Karpas-422 (cell line): ENCODE measurements around the gene BIRC7. TPM values are rescaled to one million over a fixed set of nuclear protein-coding genes. Genes with fewer than 3 reads are reported as not detected.

Experiments used
- DNase-seq: peaks from one replicate; pipeline ENCODE4 v3.0.0-alpha.2; 2015
- H2AFZ ChIP-seq: fragments of 200-600 bp; sonication (generic); 2 replicates; pipeline ENCODE4 v1.6.1; 2014; ENCODE audit warnings: antibody characterized with exemption, low read length, mixed read lengths
- H3K27ac ChIP-seq: fragments of 200-600 bp; sonication (generic); 2 replicates; pipeline ENCODE4 v1.5.1; 2014; ENCODE audit warnings: mild to moderate bottlenecking, low read length, moderate library complexity
- H3K27me3 ChIP-seq: fragments of 200-600 bp; sonication (generic); 2 replicates; pipeline ENCODE4 v1.6.1; 2014; ENCODE audit warnings: low read length, mixed read lengths
- H3K36me3 ChIP-seq: fragments of 200-600 bp; sonication (generic); 2 replicates; pipeline ENCODE4 v1.6.1; 2014; ENCODE audit warnings: low read length, mixed read lengths; ENCODE audit not compliant: insufficient read depth
- H3K4me1 ChIP-seq: fragments of 200-600 bp; sonication (generic); 2 replicates; pipeline ENCODE4 v1.6.1; 2014; ENCODE audit warnings: mild to moderate bottlenecking, low read length, mixed read lengths
- H3K4me2 ChIP-seq: fragments of 200-600 bp; sonication (generic); 2 replicates; pipeline ENCODE4 v1.6.1; 2014; ENCODE audit warnings: low read length, low read depth, mild to moderate bottlenecking; ENCODE audit not compliant: poor library complexity, severe bottlenecking
- H3K4me3 ChIP-seq: fragments of 200-600 bp; sonication (generic); 2 replicates; pipeline ENCODE4 v1.5.1; 2014; ENCODE audit warnings: mild to moderate bottlenecking, antibody characterized with exemption, low read length, mixed read lengths
- H3K79me2 ChIP-seq: fragments of 200-600 bp; sonication (generic); 2 replicates; pipeline ENCODE4 v1.6.1; 2014; ENCODE audit warnings: mild to moderate bottlenecking, low read length, mixed read lengths
- H3K9ac ChIP-seq: fragments of 200-600 bp; sonication (generic); 2 replicates; pipeline ENCODE4 v1.6.0; 2014; ENCODE audit warnings: low read length
- H3K9me2 ChIP-seq: fragments of 200-600 bp; sonication (generic), shearing (Covaris generic); replicated peaks from 2 replicates; pipeline ENCODE4 v1.6.0; 2014; ENCODE audit warnings: mild to moderate bottlenecking, low read length, moderate library complexity; ENCODE audit not compliant: insufficient read depth
- H3K9me3 ChIP-seq: fragments of 300-700, 200-600 bp; sonication (generic); 2 replicates; pipeline ENCODE4 v1.6.1; 2014; ENCODE audit warnings: low read length, mixed read lengths
- H4K20me1 ChIP-seq: fragments of 200-600 bp; sonication (generic); 2 replicates; pipeline ENCODE4 v1.6.1; 2014; ENCODE audit warnings: mild to moderate bottlenecking, antibody characterized with exemption, low read length, low read depth; ENCODE audit not compliant: insufficient read depth
- total RNA-seq: library from RNA; depleted of rRNA; stranded (reverse); fragments of >200 nt; shearing (Covaris generic); gene quantifications from 2 replicates; pipeline ENCODE4 v1.2.3, GENCODE V29; 2014; ENCODE audit warnings: low replicate concordance

Gene BIRC7
- total RNA-seq, 1 experiment from 2014 or later: 10.7 TPM

- Histone ChIP-seq H3K36me3 (no peaks in the 10 kb centered on the region), H3K27ac (peak overlapping the region; percentile 29; the same call in 1 of the 2 replicates), H2AFZ (0 out of 2 replicates have a peak overlapping the region, but pooled peaks have one; percentile 56), H3K27me3 (no peaks in the 10 kb centered on the region), H3K9me2 (no peaks in the 10 kb centered on the region), H3K79me2 (peaks cover 37% of the 10 kb centered on the region), H3K9ac (peak overlapping the region; percentile 87), H3K4me2 (peak overlapping the region; percentile 88), H3K4me3 (peak overlapping the region; percentile 93), H3K4me1 (peaks cover 16% of the 10 kb centered on the region), H4K20me1 (peaks cover 9% of the 10 kb centered on the region), H3K9me3 (no peaks in the 10 kb centered on the region)
- DNase-seq: peak; percentile 48
Measured at GRCh38 chr20:63273059-63273579, 37.4 kb downstream of the BIRC7 start.

GRCh38 chr20:63273635-63274380, 38.1 kb downstream of the BIRC7 start:
- Histone ChIP-seq H2AFZ (no peak overlapping the region), H3K4me3 (peak overlapping the region; percentile 93), H3K27ac (peak overlapping the region; percentile 29; the same call in 1 of the 2 replicates), H3K4me1 (peaks cover 16% of the 10 kb centered on the region), H3K9ac (peak overlapping the region; percentile 87), H3K9me3 (no peaks in the 10 kb centered on the region), H3K36me3 (no peaks in the 10 kb centered on the region), H3K9me2 (no peaks in the 10 kb centered on the region), H3K27me3 (no peaks in the 10 kb centered on the region), H3K4me2 (peak overlapping the region; percentile 88), H4K20me1 (peaks cover 9% of the 10 kb centered on the region), H3K79me2 (peaks cover 37% of the 10 kb centered on the region)
- DNase-seq: no peak

- Histone ChIP-seq H3K9me2 (no peaks in the 10 kb centered on the region), H4K20me1 (peaks cover 9% of the 10 kb centered on the region), H3K9ac (0 out of 2 replicates have a peak overlapping the region, but pooled peaks have one; percentile 36), H3K4me3 (peak overlapping the region; percentile 21; the same call in 1 of the 2 replicates), H2AFZ (no peak overlapping the region), H3K79me2 (peaks cover 37% of the 10 kb centered on the region), H3K4me2 (peak overlapping the region; percentile 42), H3K27me3 (no peaks in the 10 kb centered on the region), H3K36me3 (no peaks in the 10 kb centered on the region), H3K9me3 (no peaks in the 10 kb centered on the region), H3K27ac (no peak overlapping the region), H3K4me1 (peaks cover 16% of the 10 kb centered on the region)
- no peak for DNase-seq
Measured at GRCh38 chr20:63274381-63275228, 38.9 kb downstream of the BIRC7 start.

GRCh38 chr20:63275825-63276224, 40.1 kb downstream of the BIRC7 start:
- Histone ChIP-seq H3K9ac (no peak overlapping the region), H3K9me2 (no peaks in the 10 kb centered on the region), H3K4me3 (no peak overlapping the region), H3K9me3 (no peaks in the 10 kb centered on the region), H3K36me3 (no peaks in the 10 kb centered on the region), H3K79me2 (peaks cover 37% of the 10 kb centered on the region), H2AFZ (no peak overlapping the region), H3K4me1 (peaks cover 16% of the 10 kb centered on the region), H3K4me2 (no peak overlapping the region), H3K27me3 (no peaks in the 10 kb centered on the region), H4K20me1 (peaks cover 9% of the 10 kb centered on the region), H3K27ac (no peak overlapping the region)
- no peak for DNase-seq

- no peak overlapping the region for H2AFZ ChIP-seq
- peaks cover 37% of the 10 kb centered on the region for H3K79me2 ChIP-seq
- no peak overlapping the region for H3K27ac ChIP-seq
- H3K36me3 ChIP-seq: no peaks in the 10 kb centered on the region
- H3K9me3 ChIP-seq: no peaks in the 10 kb centered on the region
- no peak overlapping the region for H3K4me2 ChIP-seq
- H3K27me3 ChIP-seq: no peaks in the 10 kb centered on the region
- peaks cover 9% of the 10 kb centered on the region for H4K20me1 ChIP-seq
- peaks cover 12% of the 10 kb centered on the region for H3K4me1 ChIP-seq
- no peak overlapping the region for H3K4me3 ChIP-seq
- no peak for DNase-seq
- no peaks in the 10 kb centered on the region for H3K9me2 ChIP-seq
- no peak overlapping the region for H3K9ac ChIP-seq
Measured at GRCh38 chr20:63276956-63277355, 41.3 kb downstream of the BIRC7 start.

GRCh38 chr20:63277466-63278272, 42.0 kb downstream of the BIRC7 start:
- Histone ChIP-seq H3K4me1 (peaks cover 10% of the 10 kb centered on the region), H3K9ac (no peak overlapping the region), H3K27ac (no peak overlapping the region), H4K20me1 (peaks cover 9% of the 10 kb centered on the region), H3K79me2 (peaks cover 37% of the 10 kb centered on the region), H3K9me2 (no peaks in the 10 kb centered on the region), H2AFZ (no peak overlapping the region), H3K4me2 (no peak overlapping the region), H3K27me3 (no peaks in the 10 kb centered on the region), H3K9me3 (no peaks in the 10 kb centered on the region), H3K4me3 (no peak overlapping the region), H3K36me3 (no peaks in the 10 kb centered on the region)
- no peak for DNase-seq

GRCh38 chr20:63278661-63279060, 43.0 kb downstream of the BIRC7 start:
- Histone ChIP-seq H3K9me3 (no peaks in the 10 kb centered on the region), H3K9ac (no peak overlapping the region), H4K20me1 (peaks cover 4% of the 10 kb centered on the region), H3K36me3 (no peaks in the 10 kb centered on the region), H3K27ac (no peak overlapping the region), H3K4me3 (no peak overlapping the region), H2AFZ (no peak overlapping the region), H3K4me1 (peaks cover 8% of the 10 kb centered on the region), H3K9me2 (no peaks in the 10 kb centered on the region), H3K79me2 (peaks cover 27% of the 10 kb centered on the region), H3K4me2 (no peak overlapping the region), H3K27me3 (no peaks in the 10 kb centered on the region)
- no peak for DNase-seq
